GM12892 (cell line): ENCODE results near the gene GBE1.

Experiments
- DNase-seq: peaks from one replicate; pipeline ENCODE4 v3.0.0; 2011; ENCODE audit not compliant: insufficient read length
- FAIRE-seq: peaks from 2 replicates; lab custom pipeline; 2011; peaks lifted over from hg19 to GRCh38; lab: Jason Lieb, UNC
- POLR2A ChIP-seq: IDR thresholded peaks from 2 replicates; pipeline ENCODE4 v1.6.1; 2011; ENCODE audit warnings: low read depth, low read length, control low read depth
- POLR2AphosphoS5 ChIP-seq: IDR thresholded peaks from 2 replicates; pipeline ENCODE4 v1.6.1; 2011; ENCODE audit warnings: low read depth, low read length, control low read depth
- TAF1 ChIP-seq: IDR thresholded peaks from 2 replicates; pipeline ENCODE4 v1.6.1; 2011; ENCODE audit warnings: low read depth, mild to moderate bottlenecking, control low read depth, low read length, borderline replicate concordance

The GBE1 gene

DNA sequence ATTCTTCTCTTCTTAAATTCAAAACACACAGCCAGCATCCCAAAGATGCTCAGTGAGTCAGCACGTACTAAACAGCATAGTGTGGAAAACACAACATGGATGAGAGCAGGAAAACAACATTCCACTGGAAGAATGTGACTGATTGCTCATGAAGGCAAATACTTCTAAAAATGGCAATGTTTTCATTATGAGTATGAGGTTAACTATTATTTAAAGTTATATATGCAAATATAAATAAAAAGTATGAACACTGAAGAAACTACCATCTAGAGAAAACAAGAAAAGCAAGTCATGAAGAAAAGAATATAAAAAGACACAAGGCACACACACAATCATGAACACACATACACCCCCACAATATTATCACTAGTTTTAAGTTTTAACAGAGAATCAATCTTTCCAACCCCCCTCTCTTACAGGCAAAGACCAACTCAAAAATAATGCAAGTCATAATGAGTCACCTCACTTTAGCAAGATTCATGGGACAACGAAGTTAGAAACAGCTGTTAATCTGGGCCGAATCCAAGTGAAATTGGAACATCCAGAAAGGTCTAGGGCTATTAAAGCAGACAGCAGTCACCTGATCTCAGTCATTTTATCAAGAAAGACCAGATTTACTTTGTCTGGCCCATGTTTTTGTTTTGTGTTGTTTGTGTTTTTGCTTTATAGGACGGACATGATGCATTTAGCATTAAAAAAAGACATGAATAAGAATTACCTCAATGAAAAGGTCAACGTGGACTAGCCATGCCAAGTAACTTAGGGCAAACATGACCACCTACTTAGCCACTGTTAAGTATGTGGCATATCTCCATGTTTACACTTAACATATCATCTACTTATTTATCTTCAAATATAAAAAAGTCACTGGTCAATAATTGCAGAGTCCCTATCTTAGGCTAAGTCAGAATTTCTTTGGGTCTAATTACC lies 18.1 kb downstream of the GBE1 start:
- DNase-seq (no peak), FAIRE-seq (peak; percentile 66)
- no peak for TF ChIP-seq POLR2A
- no peak for TF ChIP-seq TAF1
- no peak for TF ChIP-seq POLR2AphosphoS5

DNA sequence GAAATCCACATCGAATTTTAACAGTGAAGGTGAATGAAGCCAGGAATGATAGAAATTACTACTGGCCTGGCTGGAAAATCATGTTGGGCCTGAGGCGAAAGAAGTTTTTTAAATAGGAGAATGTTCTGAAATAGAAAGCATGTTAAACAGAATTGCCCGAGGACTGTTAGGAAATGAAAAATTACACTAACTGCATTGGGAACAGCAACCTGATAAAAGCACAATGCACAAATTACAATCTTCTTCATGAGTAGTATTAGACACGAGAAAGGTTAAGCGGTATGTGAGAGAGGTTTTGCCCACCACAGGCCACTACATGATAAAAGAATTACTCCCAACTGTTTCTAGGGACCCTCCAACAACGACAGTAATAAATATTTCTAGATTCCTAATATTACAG lies 18.9 kb downstream of the GBE1 start:
- DNase-seq (no peak), FAIRE-seq (no peak)
- TF ChIP-seq POLR2AphosphoS5 (no peak), POLR2A (no peak), TAF1 (no peak)

DNA sequence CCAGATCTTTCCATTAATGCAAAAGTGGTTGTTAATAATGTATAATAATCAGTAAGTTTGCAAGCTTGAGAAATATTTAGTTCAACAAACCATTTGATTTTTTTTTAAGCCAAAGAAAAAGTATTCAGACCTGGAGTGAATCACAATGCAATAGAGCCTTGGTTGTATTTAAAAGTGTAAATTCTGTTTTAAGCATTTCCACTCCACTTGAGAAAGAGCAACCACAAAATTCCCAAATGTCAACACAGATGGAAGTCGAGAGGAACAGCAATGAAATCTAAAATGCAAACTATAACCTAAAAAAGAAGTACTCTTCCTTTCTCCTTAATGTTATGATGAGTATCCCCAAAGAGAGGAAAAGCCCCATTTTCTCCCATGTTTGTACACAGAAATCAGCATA lies 20.2 kb downstream of the GBE1 start:
- TF ChIP-seq POLR2A (no peak), POLR2AphosphoS5 (no peak), TAF1 (no peak)
- FAIRE-seq (no peak), DNase-seq (no peak)

DNA sequence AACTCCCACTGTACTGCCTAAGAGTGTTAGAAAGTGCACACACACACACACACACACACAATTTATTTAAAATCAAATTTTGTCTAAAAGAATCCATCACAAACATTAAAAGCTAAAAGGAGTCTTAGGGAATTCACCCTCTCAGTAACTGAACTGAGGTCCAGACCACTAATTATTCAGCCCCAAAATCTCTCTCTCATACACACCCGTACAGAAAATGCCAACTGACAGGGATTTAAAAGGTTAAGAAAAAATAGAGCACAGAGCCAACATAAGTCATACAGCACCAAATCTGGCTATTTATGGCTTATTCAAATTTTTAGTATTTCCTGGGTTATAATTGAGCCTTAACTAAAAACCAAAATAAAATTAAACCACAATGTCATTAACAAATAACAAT lies 20.7 kb downstream of the GBE1 start:
- DNase-seq (no peak), FAIRE-seq (no peak)
- no peak for TF ChIP-seq POLR2AphosphoS5

DNA sequence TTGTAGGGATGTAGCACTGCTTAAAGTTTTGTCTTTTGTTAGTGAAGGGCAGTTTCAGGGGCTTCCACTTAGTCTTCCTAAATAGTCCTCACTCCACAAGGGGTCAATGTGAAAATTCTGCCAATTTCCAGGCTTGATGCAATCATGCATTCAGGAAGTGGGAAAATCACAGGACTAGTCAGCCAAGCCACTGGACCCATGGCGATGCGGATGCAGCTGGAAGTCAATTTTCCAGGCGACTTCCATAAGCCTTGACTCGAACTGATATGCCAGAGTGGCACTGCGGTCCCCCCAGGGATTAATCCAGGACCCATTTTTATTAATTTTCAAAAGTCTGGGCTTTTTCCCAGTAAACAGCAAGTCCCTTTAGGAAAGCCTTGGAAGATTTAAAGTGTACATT lies 26.1 kb downstream of the GBE1 start:
- no peak for DNase-seq
- FAIRE-seq, result no peak
- TF ChIP-seq POLR2A (no peak), TAF1 (no peak), POLR2AphosphoS5 (no peak)

DNA sequence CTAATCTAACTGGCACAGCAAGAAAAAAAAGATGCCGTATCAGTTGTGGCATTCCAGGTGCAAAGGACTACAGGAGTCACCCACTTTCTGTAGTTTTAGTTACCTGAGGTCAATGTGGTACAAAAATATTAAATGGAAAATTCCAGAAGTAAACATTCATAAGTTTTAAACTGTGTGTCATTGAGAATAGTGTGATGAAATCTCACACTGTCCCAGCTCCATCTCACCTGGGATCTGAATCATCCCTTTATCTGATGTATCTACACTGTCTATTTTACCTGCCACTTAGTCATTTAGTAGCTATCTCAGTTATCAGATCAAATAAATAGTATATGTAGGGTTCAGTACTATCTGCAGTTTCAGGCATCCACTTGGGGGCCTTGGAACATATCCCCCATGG lies 26.7 kb downstream of the GBE1 start:
- TF ChIP-seq POLR2A (no peak), TAF1 (no peak)
- FAIRE-seq, result no peak
- DNase-seq, result no peak

DNA sequence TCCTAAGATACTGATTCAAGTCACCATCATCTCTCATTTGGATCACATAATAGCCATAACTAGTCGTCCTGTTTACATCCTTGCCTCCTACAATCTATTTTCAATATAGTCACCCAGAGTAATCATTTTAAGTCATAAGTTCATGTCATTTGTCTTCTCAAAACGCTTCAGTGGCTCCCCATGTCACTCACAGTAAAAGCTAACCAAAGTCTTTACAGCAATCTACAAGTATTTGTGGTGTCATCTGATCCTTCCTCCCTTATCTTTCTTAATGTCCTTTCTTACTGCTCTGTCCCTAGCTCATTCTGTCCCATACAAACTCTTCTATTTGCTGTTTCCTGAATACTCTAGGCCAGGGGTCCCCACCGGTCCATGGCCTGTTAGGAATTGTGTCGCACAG lies 28.8 kb downstream of the GBE1 start:
- FAIRE-seq, result no peak
- DNase-seq, result no peak
- TF ChIP-seq POLR2AphosphoS5 (no peak), POLR2A (no peak), TAF1 (no peak)

DNA sequence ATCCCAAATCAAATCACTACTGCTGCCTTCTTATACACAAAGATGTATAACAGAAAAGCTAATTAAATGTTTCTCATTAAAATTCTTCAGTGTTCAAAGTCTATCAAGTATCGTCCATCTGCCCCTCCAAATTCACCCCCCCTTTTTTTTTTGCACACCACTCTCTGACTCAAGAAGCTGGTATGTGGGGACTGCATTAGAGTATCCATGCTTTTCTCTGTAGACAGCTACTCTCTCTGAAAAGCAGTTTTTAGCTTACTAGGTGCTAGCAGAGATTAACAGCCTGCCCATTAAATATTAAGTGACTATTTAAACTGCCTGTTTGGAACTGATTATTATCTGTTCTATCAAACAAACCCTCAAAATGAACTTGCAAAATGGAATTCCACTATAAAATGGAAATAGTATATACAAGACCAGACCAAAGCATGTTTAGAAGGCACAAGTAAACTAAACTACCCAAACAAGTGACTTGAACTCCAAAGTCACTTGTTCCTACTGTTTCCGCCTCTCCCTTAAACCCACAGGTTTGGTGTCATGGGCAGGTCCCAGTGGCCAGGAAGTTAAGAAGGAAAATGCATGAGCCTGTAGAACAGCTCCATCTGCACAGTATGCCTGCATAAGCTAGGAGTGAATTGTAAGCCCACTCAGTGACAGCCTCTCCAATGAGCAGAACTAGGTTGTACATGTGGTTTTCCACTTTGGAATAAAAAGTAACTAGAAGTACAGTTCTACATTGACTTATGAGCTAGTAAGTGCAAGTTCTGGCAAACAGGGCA lies 32.5 kb downstream of the GBE1 start:
- DNase-seq (no peak), FAIRE-seq (no peak)

DNA sequence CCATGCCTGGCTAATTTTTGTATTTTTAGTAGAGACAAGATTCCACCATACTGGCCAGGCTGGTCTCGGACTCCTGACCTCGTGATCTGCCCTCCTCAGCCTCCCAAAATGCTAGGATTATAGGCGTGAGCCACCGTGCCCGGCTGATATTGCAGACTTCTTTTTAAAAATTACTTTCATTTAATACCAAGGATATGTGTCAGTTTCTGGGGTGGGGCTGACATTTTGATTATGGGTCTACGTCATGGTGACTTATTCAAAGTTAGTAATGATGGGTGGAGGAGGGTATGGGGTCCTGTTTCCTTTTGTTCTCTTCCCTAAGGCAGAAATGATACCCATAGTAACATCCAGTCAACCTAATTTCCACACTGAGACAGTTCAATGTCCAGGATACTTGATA lies 34.7 kb downstream of the GBE1 start:
- FAIRE-seq (no peak), DNase-seq (no peak)
- TF ChIP-seq POLR2A, result no peak
- no peak for TF ChIP-seq POLR2AphosphoS5
- TF ChIP-seq TAF1, result no peak

More for the DNA sequence above, 32.5 kb downstream of the GBE1 start:
- TF ChIP-seq TAF1, result no peak
- no peak for TF ChIP-seq POLR2A
- no peak for TF ChIP-seq POLR2AphosphoS5

DNA sequence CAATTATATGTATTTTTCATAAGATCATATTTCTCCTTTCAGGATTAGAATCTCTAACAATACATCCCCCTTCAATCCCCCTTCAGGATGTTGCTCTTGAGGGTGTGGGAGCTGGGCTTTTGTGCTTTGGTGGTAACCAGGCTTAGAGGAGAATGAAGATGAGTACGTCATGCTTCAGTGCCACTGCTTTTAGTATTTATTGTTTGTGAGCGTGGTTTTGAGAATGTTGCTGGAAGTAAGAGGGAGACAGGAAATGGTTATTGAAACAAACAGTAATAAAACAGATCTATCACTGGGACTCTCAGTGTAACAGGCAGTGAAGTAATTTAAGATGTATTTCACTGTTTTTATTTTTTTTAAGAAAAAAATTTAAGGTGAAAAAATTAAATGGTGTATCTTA lies 35.3 kb downstream of the GBE1 start:
- no peak for FAIRE-seq
- DNase-seq, result no peak

DNA sequence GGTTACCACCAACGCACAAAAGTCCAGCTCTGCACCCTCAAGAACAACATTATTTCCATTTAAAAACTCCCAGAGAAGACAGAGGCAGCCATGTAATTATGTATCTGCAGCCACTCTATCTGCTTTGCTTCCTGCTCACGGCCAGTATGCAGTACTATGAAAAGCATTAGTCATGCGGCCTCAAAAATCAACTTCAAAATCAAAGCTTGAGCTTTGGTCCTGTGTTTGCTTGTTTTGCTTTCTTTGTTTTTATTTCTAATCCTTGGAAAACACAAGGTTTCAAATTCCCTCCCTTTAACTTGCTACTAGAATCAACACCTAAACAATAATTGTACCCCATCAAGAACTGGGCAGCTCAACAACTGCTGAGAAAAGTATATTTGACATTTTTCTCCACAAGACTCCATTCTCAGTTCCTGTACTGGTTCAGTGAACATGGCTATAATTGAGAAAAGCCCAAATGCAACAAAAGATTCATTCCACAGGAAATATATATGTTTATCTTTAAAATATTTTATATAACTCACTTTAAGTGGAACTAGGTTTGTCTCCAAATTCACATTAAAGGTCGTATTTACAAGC lies 37.6 kb downstream of the GBE1 start:
- FAIRE-seq (no peak), DNase-seq (no peak)
- TF ChIP-seq TAF1, result no peak
- TF ChIP-seq POLR2A, result no peak
- no peak for TF ChIP-seq POLR2AphosphoS5

More for the DNA sequence above, 35.3 kb downstream of the GBE1 start:
- TF ChIP-seq POLR2A (no peak), POLR2AphosphoS5 (no peak), TAF1 (no peak)

DNA sequence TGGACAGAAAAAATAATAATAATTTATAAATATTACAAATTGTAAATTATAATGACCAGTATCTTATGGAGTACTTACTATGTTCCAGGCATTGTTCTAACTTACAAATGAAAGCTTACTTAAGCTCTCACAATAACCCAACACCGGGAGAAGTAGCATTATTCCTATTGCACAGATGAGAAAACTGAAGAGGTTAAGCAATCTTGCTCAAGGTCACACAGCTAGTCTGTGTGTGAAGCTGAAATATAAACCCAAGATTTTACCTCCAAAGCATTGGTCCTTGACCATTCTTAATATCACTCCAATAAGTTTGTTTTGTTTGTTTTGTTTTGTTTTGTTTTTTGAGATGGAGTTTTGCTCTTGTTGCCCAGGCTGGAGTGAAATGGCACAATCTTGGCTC lies 43.1 kb downstream of the GBE1 start:
- TF ChIP-seq POLR2AphosphoS5 (no peak), POLR2A (no peak), TAF1 (no peak)
- FAIRE-seq, result no peak
- DNase-seq, result no peak
